GM20431 (cell line): ENCODE measurements around the gene TIMM44.
"Not testable (repeated sequence)": the region's sequence is repeated elsewhere in the genome, so short reads cannot be mapped to it uniquely, and the experiment has no call there.

ENCODE experiments used
- in situ Hi-C: fragments of 300-500 bp; cut with MseI, MboI; formaldehyde crosslinking; loops from one replicate; pipeline ENCODE4 v1.15.0; 2020; ENCODE audit warnings: low sequenced_read_pairs; ENCODE audit not compliant: unreplicated experiment

TIMM44 gene

DNA sequence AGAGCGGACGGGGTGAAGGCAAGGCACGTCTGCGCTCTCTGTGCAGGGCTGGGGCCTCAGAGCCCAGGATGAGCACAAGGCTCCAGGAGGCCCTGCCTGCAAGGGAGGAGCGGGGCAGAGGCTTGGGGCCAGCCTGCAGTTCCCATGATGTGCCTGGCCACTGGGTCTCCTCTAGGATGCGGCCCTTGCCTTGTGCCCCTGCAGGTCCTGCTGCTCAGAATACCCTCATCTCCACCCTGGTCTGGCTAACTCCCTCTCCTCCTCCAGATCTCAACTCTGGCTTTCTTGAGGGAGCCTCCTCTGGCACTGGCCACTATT is 34.2 kb upstream of the TIMM44 start:
- in situ Hi-C loops = no loop called here

GRCh38 chr19:7977021-7977722 is 33.7 kb upstream of the TIMM44 start:
- in situ Hi-C loops = no loop called here

DNA sequence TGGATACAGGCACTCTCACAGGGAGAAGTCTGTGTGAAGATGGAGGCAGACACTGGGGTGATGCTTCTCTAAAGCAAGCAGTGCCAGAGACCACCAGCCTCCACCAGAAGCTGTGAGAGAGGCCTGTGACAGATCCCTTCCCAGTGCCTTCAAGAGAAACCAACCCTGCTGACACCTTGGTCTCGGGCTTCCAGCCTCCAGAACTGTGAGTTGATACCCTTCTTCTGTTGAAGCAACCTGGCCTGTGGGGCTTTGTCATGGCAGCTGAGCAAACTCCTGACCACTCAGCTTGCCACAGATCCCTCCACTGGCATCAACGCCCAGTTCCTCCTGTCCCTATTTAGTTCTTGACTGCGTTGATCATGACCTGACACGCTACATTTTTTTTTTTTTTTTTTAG is 33.0 kb upstream of the TIMM44 start:
- in situ Hi-C loops = no loop called here

DNA sequence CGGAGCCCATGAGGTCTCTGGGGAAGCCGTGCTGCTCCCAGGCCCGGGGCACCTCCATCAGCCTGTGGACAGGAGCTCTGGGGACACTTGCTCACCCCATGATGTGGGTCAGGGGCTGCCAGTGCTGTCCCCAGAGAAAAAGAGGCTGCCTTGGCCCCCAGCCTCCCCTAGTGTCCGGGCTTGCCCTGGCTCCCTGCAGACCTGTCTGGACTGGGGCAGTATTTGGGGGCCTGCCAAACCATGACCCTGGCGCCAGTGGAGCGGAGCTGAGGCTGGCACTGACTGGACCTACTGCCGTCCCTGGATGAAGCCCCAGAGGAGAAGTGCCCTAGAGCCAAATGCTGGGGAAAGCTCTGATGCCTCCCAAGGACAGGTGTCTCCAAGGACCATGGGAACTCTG is 31.6 kb upstream of the TIMM44 start:
- in situ Hi-C loops = no loop called here

GRCh38 chr19:7973883-7974282 is 30.4 kb upstream of the TIMM44 start:
- in situ Hi-C loops = no loop called here

DNA sequence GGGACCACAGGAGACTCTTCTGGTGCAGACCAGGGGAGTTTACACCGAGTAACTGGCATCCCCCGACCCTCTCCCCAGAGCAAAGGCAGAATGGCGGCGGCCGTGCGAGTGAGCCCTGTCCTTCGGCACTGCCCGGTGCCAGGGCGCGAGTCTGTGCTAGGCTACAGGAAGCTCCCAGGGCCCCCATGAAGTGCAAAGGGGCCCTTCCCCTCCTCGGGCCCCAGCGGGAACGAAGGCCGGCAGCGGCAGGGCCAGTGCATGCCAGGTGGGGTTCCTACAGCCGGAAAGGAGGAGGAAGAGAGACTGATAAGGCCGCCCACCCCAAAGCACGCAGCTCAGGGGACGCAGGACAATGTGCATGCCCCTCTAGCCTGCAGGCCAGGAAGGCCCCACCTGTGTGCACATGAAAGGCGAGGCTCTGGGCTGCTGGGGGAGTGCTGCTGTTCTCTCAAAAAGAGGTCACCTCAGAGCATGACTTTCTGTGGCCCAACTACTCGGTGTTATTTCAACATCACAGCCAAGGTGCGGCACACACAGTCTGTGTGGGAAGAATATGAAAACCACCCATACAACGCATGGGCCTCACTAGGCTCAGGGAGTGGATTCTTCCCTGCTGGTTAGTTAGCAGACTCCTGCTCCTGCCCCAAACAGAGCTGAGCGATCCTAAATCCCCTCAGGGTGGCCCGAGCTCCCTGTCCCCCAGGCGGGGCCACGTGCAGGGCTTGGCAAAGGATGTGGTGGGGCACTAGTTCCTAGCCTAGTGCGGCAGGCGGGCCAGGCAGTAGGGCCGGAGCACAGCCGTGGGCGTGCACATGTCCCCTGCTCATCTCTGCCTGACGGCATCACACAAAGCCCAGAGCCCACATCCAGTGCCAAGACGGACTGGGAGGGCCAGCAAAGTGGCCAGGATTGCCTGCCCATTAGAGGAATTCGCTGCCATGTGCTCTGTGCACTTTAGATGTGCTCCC is 28.4 kb upstream of the TIMM44 start:
- in situ Hi-C loops = no loop called here

DNA sequence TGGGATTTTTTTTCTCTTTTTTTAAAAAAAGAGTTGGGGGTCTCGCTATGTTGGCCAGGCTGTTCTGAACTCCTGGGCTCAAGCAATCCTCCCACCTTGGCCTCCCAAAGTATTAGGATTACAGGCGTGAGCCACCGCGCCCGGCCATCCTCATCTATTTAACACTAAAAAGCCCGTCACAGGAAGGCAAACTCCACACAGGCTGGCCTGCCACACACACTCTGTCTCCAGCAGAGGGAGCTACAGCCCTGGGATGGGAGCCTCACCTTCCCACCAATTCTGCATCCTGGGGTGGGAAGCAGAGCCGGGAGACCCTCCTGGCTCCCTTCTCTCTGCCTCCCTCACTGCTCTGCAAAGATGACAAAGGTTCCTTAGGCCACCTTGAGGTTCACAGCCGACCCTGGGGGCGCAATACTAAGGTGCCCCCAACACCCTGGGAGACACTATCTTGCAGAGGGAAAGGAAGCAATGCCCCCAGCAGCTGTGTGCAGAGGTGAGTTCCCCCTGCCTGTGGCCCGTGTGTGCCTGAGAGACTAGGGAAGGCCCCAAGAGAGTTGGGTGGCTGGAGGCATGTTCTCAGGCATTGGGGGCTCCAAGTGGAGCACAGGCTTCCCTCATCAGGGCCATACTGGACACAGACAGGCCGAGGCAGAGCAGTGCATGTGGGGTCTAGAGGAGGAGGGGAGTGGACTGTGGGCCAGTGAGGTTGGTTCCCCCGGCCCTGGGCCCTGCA is 27.4 kb upstream of the TIMM44 start:
- in situ Hi-C loops = no loop called here

- in situ Hi-C loops = no loop called here
Observed at GRCh38 chr19:7969555-7969939, 26.1 kb upstream of the TIMM44 start.

DNA sequence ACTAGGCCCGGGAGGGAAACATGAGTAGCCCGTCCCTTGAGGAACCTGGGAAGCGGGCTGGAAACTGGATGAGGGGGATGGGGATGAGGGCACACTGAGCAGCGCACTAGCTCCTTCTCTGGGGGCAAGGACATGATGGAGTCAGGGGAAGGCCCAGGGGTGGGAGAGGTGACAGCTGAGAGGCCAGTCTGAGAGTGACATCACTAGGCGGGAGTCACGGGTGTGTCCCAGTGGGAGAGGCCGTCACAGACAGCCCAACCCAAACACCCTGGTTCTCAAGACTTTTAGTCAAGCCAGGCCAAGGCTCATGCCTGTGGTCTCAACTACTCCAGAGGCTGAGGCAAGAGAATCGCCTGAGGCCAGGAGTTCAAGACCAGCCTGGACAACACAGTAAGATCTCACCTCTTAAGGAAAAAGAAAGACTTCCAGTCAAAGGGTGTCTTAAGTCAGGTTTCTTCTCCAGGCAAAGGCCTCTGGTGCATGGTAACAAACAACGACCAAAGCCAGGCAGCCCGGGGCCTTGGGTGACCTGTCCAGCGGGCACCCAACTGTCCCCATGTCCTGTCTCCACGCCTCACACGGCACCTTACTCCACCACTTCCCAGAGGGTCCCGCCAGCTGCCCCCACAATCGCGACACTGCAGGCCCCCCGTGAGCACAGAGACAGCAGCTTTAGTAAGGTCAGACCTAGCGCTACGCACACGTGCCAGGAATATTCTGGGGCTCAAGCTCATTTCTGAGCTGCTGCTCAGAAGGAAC is 25.5 kb upstream of the TIMM44 start:
- in situ Hi-C loops = no loop called here

DNA sequence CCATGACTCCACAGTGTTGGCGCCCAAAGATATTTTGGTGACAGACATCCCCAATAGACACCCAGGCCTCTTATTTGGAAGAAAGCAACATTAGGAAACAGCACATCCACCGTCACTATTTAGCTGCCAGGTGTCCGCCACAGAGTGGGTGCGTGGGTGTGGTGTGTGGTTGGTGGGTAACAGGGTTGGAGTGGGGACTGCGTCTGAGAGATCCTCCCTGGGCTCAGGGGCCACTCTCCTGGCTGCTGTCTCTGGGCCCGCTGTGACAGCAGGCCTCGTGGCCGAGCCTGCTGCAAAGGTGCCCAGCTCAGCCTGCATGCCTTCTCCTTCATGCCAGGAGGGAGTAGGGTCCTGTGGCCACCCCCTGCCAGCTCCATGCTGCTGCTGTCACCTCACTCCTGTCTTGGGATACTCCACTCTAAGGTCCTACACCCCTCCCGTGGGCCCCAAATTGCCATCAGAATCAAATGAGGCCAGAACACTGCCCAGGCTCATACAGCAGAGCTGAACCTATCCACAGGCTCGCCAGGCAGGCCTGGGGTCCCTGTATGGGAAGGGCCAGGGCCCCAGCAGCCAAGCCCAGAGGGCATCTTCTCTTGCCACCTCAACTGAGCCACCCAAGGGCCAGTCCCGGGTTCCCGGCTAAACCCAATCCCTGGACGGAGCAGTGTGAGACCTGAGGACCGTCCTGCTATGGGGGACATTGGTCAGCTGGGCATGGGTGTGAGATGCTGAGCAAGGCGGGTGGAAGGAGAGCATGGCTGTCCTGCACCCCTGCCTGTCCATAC is 24.7 kb upstream of the TIMM44 start:
- in situ Hi-C loops = no loop called here

DNA sequence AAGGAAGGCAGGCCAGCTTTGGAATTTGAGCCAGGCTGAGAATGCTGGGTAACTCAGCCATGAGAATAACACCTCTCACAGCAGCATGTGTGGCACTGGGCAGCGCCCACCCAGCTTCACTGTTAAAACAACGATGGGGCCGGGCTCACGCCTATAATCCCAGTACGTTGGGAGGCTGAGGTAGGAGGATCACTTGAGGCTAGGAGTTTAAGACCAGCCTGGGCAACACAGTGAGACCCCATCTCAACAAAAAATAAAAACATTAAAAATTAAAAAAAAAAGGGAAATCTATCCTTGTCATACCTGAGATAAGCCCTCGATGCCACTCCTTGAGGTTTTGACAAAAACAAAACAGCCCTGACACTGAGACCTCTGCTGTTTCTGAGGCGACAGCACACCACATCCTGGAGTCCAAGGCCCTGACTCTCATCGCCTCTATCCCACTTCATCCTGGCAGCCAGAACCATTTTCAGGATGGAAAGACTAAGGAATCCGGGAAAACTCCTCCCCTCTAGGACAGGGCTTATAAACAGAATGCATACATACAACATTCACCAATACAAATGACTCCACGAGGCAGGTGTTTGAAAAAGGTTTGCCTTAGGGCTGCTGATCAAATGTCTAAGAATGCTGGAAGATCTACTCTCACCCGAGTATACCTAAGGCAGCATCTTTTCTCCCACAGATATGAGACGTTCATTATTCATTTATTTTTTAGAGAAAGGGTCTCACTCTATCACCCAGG is 22.6 kb upstream of the TIMM44 start:
- in situ Hi-C loops = no loop called here

- in situ Hi-C loops = no loop called here
Observed at GRCh38 chr19:7965259-7965841, 21.9 kb upstream of the TIMM44 start.

GRCh38 chr19:7963566-7963965 is 20.1 kb upstream of the TIMM44 start:
- in situ Hi-C loops = no loop called here

DNA sequence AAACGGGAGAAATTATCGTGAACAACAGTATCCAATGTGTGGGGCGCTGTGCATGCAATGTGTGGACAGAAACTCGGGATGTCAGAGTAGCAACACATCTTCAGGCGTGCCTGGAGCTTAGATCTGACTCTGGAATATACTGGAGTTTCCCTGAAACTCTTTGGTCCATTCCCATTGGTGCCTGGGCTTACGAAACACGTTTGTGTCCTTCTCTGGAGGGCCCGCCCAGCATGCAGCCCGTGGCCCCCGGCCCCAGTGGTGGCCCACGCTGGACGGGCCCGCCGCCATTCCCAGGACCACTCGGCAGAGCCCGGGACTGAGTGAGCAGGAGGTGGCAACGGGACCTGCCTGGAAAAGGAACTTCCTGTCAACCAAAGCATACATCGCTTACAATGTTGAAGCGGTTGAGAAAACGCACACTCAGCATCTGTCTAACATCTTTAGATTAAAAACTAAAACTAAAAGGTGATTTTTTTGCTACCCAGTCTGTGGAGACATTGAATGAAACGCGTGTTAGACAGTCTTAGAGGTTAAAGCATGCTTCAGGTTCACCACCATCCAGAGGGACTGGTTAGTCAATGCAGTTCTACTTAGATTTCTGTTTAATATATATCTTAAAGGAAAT is 19.3 kb upstream of the TIMM44 start:
- in situ Hi-C loops = no loop called here

DNA sequence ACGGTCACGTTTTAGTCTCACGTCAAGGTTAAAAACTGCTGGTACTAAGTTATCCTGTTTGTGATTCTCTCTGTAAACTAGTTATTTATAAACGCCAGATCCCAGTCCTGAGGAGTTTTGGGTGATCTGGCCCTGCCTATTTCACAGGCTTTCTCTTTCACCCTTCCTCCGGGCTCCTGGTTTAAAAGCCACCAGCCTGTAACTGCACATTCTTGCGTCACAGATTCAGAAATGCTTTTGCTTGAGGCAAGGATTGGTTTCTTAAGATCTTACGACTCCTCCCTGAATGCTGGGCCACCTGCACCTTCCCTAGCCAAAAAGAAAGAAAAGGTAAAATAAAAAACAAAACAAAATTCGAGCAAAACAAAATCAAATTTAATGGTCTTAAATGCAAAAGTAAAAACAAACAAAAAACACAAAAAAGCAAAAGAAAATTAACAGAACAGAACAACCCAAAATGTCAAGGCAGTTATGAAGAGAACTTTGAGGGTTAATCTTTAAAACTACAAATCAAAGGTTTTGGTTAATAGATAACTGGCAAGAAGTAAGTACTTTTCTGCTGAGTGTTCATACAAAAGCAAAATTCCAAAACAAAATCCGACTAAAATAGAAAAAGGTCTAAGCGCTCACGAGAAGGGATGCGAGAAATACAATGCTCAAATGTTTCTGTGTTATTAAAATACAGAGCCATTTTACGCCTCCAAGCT is 18.6 kb upstream of the TIMM44 start:
- in situ Hi-C loops = no loop called here

DNA sequence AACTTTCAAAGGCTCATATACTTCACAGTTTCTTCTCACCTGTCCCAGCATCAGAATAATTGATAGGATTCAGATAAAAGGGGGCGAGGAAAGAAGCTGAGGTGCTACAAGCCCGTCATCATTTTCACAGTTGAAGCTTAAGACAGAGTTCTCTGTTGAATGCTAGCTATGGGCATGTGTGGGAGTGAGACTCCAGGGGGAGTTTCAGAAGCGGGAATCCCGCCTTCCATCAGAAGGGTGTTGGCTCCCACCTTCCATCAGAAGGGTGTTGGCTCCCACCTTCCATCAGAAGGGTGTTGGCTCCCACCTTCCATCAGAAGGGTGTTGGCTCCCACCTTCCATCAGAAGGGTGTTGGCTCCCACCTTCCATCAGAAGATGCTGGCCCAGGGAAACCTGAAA is 17.6 kb upstream of the TIMM44 start:
- in situ Hi-C loops = not testable (repeated sequence)

- in situ Hi-C loops = no loop called here
Observed at GRCh38 chr19:7959211-7959610, 15.7 kb upstream of the TIMM44 start.
